GM10266 (cell line): ENCODE measurements around the gene HLA-G.

Experiments used
- DNase-seq: peaks from one replicate; pipeline ENCODE4 v3.0.0; 2012; ENCODE audit errors: extremely low spot score
- TF ChIP-seq, protein P1 (sequence below): IDR thresholded peaks from 2 replicates; pipeline ENCODE4 v1.5.1; 2012; ENCODE audit warnings: mild to moderate bottlenecking, low read depth; ENCODE audit not compliant: control insufficient read depth, insufficient read depth; ENCODE audit errors: missing control alignments

Gene HLA-G

DNA sequence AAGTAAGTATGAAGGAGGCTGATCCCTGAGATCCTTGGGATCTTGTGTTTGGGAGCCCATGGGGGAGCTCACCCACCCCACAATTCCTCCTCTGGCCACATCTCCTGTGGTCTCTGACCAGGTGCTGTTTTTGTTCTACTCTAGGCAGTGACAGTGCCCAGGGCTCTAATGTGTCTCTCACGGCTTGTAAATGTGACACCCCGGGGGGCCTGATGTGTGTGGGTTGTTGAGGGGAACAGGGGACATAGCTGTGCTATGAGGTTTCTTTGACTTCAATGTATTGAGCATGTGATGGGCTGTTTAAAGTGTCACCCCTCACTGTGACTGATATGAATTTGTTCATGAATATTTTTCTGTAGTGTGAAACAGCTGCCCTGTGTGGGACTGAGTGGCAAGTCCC lies 2.8 kb downstream of the HLA-G start:
- TF ChIP-seq, protein P1, sequence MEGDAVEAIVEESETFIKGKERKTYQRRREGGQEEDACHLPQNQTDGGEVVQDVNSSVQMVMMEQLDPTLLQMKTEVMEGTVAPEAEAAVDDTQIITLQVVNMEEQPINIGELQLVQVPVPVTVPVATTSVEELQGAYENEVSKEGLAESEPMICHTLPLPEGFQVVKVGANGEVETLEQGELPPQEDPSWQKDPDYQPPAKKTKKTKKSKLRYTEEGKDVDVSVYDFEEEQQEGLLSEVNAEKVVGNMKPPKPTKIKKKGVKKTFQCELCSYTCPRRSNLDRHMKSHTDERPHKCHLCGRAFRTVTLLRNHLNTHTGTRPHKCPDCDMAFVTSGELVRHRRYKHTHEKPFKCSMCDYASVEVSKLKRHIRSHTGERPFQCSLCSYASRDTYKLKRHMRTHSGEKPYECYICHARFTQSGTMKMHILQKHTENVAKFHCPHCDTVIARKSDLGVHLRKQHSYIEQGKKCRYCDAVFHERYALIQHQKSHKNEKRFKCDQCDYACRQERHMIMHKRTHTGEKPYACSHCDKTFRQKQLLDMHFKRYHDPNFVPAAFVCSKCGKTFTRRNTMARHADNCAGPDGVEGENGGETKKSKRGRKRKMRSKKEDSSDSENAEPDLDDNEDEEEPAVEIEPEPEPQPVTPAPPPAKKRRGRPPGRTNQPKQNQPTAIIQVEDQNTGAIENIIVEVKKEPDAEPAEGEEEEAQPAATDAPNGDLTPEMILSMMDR = no peak
- no peak for DNase-seq

DNA sequence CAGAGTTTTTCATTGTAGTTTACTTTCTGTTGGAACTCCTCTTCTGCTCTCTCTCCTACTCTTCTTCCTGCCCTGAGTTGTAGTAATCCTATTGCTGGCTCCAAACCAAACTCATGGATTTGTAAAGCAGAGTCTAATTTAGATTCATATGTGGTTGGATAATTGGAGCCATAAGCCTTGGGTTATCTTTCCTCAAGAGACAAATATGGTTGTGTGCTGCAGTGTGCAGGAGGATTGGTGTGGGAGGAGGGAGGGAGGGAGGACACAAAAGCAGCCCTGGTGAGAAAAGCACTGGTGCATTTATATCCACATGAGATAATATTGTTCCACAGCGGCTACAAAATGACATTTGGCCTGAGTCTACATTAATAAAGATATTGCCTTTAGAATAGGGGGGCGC lies 4.2 kb downstream of the HLA-G start:
- DNase-seq = no peak
- TF ChIP-seq, protein P1 = no peak

DNA sequence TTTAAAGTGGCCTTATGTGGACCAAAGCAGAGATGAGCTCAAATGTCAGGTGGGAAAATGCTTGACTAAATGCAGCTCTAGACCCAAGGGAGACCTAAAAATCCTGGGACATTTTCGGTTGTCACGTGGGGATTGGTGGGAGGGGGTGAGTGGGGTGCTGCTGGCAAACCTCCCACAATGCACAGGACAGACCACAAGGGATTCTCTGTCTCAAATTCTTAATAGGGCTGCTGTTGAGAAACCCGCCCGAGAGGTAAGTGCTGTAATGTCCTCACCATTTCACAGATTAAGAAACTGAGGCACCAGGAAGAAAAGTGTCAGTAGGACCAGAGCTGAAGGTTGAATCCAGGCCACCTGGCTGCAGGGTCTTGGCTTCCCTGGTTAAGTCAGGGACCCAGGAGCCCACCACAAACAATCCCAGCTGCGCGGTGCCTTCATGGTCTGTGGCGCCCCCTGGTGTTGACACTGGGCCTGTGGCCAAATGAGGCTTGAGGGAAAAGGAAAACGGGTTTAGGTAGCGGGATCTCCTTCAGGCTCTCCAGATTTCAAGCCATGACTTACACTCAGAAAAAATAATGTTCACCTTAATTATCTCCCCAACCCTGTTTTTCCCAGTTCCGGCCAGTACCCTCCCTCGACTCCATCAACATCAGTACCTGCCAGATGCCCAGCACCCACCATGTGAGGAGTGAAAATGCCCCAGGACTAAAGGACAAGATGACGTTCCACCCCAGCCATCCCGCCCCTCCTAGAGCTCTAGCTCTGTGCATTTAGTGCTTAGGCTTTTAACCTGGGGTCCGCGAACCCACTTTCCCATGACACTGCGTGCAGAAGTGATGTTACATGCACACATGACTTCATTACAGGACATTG lies 7.2 kb downstream of the HLA-G start:
- TF ChIP-seq, protein P1 = peak; percentile 69
- DNase-seq = peak; percentile 26

DNA sequence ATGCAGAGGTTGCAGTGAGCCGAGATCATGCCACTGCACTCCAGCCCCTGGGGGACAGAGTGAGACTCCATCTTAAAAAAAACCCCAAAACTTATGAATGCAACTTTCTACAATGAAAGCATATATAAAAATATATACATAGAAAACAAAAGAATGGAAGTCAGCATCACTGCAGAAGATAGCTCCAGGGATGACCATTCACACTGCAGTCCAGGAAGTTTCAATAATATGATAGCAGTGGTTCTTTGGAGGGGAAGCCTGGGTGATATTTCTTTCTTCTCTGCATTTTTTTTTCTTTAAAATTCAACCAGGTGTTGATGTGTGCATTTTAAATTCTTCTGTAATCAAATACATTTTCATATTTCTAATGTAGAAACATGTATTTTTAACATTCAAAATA lies 12.3 kb downstream of the HLA-G start:
- DNase-seq = no peak
- TF ChIP-seq, protein P1 = no peak

DNA sequence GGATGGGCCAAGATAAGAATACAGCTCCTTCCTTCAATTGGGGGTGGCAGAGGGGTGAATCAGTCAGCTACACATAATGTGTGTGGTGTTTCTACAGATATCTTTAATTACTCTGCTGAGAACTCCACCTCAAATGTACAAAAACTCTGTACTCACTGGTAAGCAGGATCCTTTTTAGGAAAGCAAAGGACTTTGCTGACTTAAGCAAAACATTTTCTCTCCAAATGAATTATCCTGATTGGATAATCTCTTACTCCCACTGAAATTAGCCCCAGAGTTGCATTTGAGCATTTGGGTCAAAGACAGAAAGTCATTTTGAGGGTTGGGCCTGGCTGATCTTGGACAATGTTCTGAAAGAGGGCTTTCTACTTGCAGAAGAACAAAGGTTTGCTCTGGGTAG lies 13.4 kb downstream of the HLA-G start:
- no peak for DNase-seq
- TF ChIP-seq, protein P1 = no peak

DNA sequence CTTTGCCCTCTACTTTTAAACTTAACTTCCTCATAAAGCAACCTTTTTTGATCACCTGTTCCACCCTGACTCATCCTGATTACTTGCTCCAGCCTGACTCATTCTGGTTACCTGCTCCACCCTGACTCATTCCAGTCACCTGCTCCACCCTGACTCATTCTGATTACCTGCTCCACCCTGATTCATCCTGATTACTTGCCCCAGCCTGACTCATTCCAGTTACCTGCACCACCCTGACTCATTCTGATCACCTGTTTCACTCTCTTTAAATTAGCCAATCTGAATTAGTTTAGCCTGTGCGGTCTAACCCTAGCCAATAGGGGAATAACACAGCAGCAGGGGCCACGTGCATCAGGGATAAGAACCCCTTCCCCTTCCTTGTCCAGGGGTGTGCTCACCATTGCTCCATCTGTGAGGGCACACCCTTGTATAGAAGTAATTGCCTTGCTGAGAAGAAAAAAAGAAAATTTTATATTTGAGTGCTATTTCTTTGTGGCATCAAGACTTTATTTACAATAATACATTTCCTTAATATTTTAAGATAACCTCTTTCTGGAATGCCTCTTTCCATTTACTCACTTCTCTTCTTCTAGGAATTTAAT lies 17.9 kb downstream of the HLA-G start:
- DNase-seq = no peak
- TF ChIP-seq, protein P1 = no peak

DNA sequence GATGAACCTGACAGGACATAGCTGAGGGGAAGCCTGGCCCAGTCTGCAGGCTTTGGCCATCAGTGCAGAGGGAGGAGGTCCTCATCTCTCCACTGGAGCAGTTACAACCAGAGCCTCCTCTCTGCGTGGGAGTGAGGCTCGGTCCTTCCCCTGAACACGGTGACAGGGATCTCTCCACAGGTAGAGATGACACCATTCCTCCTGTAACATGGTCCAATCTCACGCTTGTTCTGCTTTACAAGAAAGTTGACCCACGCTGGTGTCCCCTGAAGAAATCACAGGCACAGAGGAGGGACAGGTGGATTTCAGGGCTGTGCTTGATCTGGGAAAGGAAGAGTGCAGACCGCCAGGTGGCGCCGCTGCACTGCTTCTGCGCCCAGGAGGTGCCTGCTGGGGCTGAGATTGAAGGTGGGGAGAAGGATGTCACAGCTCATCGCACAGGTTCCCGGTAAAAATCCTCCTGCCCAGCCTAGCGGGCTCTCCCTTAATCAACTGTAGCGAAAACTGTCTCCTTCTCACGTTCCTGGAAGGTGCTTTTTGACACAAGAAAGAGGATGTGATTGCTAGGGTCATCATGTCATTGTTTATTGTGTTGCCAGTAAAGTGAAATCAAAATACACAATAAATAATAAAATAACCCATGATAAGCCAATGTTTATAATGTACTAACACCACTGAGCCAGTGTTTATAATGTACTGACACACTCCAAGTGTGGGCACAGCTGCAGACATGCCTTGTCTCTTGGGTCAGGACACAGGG lies 20.4 kb downstream of the HLA-G start:
- DNase-seq = peak; percentile 75
- TF ChIP-seq, protein P1 = peak; percentile 96
